ENCODE results near the gene CHN2.
"Not testable (repeated sequence)": the region's sequence is repeated elsewhere in the genome, so short reads cannot be mapped to it uniquely, and the experiment has no call there.

Gene CHN2

GRCh38 chr7:29190349-29191045 is 4.1 kb upstream of the CHN2 start:
- DNase-seq = no peak

- DNase-seq = no peak
Observed at GRCh38 chr7:29192323-29192722, 2.3 kb upstream of the CHN2 start.

- DNase-seq = no peak
Observed at GRCh38 chr7:29192811-29193210, 1.8 kb upstream of the CHN2 start.

GRCh38 chr7:29193316-29194205 is 1.0 kb upstream of the CHN2 start:
- no peak for DNase-seq

- no peak for DNase-seq
Observed at GRCh38 chr7:29194206-29194593, 375 bp upstream of the CHN2 start.

GRCh38 chr7:29196191-29196590 is 1.6 kb downstream of the CHN2 start:
- no peak for DNase-seq

- DNase-seq = no peak
Observed at GRCh38 chr7:29196971-29197595, 2.5 kb downstream of the CHN2 start.

GRCh38 chr7:29197916-29198315 is 3.3 kb downstream of the CHN2 start:
- no peak for DNase-seq

- DNase-seq = no peak
Observed at GRCh38 chr7:29199776-29200175, 5.2 kb downstream of the CHN2 start.

- peak; percentile 38 for DNase-seq
Observed at GRCh38 chr7:29202651-29203069, 8.1 kb downstream of the CHN2 start.

GRCh38 chr7:29204491-29205272 is 10.1 kb downstream of the CHN2 start:
- DNase-seq = no peak

- DNase-seq = no peak
Observed at GRCh38 chr7:29207162-29207801, 12.7 kb downstream of the CHN2 start.

- no peak for DNase-seq
Observed at GRCh38 chr7:29208410-29209250, 14.1 kb downstream of the CHN2 start.

- DNase-seq = no peak
Observed at GRCh38 chr7:29209745-29210144, 15.2 kb downstream of the CHN2 start.

GRCh38 chr7:29212736-29213135 is 18.2 kb downstream of the CHN2 start:
- not testable (repeated sequence) for DNase-seq

GRCh38 chr7:29214056-29214455 is 19.5 kb downstream of the CHN2 start:
- no peak for DNase-seq

- no peak for DNase-seq
Observed at GRCh38 chr7:29214816-29215215, 20.2 kb downstream of the CHN2 start.

- no peak for DNase-seq
Observed at GRCh38 chr7:29216128-29216527, 21.6 kb downstream of the CHN2 start.

- no peak for DNase-seq
Observed at GRCh38 chr7:29217113-29217512, 22.5 kb downstream of the CHN2 start.

GRCh38 chr7:29224726-29225125 is 30.2 kb downstream of the CHN2 start:
- DNase-seq = no peak

- no peak for DNase-seq
Observed at GRCh38 chr7:29228289-29229011, 33.9 kb downstream of the CHN2 start.
